ENCODE results near the gene RASIP1. TPM values are rescaled to one million over a fixed set of nuclear protein-coding genes. Genes with fewer than 3 reads are reported as not detected.

Gene RASIP1
- polyA plus RNA-seq, 1 experiment: 0.32 TPM

DNA sequence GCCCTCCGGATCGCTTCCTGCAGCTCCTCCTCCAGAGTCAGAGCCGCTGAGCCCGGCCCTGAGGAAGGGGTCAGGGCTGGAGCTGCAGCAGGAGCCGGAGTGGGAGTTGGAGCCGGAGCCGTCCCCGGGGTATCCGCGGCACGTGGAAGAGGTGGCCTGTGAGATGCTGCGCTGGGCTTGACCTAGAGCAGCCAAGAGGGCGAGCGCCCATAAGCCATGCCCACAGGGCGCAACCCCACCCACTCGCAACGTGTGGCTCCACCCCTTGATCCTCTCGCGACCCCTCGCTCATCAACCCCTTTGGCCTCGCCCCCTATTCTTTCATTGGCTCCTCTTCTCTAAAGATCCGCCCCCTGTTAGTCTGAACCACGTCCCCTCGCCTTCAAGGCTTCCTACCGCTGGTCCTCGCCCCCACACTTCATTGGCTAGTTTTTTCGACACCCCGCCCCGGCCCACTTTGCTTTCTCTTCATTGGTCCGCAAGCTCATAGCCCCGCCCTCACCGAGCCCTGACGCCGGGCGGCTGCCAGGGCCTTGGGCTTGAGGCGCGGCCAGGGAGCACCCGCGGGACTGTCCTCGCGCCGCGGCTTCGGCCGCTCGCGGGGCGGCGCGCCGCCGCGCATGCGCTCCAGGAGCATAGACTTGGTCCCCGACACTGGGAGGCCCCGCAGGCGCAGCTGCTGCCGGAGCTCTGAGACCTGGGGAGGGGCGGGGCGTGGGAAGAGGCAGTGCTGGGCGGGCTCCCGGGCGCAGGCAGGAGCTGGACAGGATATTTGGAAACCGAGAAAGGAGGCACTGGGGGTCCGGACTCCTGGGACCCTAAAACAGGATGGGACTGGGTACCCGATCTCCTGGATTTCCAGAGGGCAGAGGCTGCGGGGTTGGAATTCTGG is 26.3 kb downstream of the RASIP1 start:
- Histone ChIP-seq H3K9me3 (ENCODE audit: control insufficient read depth, insufficient read depth, low read length) (peaks cover 5% of the 10 kb centered on the region), H3K4me3 (ENCODE audit: low read depth, low read length) (peak overlapping the region; percentile 82), H3K27ac (ENCODE audit: low read depth, low read length) (peak overlapping the region; percentile 40), H3K27me3 (ENCODE audit: control insufficient read depth, insufficient read depth, low read length) (no peaks in the 10 kb centered on the region)
- ChIA-PET POLR2A (interaction anchor here (0.6 to 1.5 kb wide), 3 partner anchors 11 to 95 kb away, joined by 3 to 5 read pairs (median 4); partner anchors contain the start of genes FUT2 and SPHK2), CTCF (interaction anchor here (1.4 to 2.1 kb wide), 2 partner anchors 14 to 38 kb away, joined by 4 to 7 read pairs; no protein-coding TSS in a partner anchor)
- TF ChIP-seq CTCF (IDR thresholded peaks at IDR 0.05; ENCODE audit: low read depth, low read length): no peak
- peak; percentile 99 for DNase-seq (ENCODE audit: low read depth, low spot score)

DNA sequence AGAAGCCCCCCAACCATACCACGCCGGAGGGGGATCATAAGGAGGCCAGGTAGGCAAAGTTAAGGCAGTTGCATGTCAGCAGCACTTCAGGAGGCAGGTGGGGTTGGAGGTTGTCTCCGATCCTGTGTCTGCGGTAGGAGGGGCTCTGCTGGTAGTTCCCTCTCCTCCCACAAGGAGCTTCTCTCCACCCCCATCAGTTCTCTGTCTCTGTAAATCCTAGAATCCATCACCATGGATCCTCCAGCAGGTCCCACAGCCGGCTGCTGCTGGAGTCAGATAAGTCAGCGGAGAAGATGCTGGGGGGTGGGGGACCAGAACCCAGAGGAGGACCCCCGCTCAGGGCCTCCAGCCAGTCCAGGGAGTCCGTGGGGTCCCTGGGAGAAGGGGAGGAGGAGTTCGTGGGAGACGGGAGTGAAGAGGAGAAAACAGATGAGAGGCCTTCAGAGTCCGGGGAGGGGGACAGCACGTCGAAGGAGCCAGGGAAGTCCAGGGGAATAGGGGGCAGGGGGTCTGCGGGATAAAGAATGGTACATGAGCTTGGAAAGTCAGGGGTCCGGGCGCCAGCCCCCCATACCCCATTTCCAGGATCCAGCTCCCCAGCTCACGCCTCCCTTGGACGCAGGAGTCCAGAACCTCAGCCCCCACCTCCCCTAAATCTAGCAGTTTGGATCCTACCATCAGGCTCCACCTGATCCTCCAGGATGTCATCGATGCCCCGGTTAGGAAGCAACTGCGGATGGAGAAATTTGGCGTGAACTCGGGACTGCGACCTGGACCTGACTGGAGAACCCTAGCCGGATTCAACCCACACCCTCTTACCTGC is 27.2 kb downstream of the RASIP1 start:
- peak; percentile 48 for TF ChIP-seq CTCF (IDR thresholded peaks at IDR 0.05; ENCODE audit: low read depth, low read length)
- POLR2A ChIA-PET: interaction anchor here (1.5 kb wide), 1 partner anchor 12 kb away, joined by 5 read pairs; no protein-coding TSS in a partner anchor
- Histone ChIP-seq H3K27me3 (ENCODE audit: control insufficient read depth, insufficient read depth, low read length) (no peaks in the 10 kb centered on the region), H3K9me3 (ENCODE audit: control insufficient read depth, insufficient read depth, low read length) (peaks cover 5% of the 10 kb centered on the region), H3K27ac (ENCODE audit: low read depth, low read length) (no peak overlapping the region), H3K4me3 (ENCODE audit: low read depth, low read length) (peak overlapping the region; percentile 82)
- no peak for DNase-seq (ENCODE audit: low read depth, low spot score)
- CTCF ChIA-PET: interaction anchor here (1.4 to 2.1 kb wide), 2 partner anchors 13 to 38 kb away, joined by 4 to 7 read pairs; no protein-coding TSS in a partner anchor

DNA sequence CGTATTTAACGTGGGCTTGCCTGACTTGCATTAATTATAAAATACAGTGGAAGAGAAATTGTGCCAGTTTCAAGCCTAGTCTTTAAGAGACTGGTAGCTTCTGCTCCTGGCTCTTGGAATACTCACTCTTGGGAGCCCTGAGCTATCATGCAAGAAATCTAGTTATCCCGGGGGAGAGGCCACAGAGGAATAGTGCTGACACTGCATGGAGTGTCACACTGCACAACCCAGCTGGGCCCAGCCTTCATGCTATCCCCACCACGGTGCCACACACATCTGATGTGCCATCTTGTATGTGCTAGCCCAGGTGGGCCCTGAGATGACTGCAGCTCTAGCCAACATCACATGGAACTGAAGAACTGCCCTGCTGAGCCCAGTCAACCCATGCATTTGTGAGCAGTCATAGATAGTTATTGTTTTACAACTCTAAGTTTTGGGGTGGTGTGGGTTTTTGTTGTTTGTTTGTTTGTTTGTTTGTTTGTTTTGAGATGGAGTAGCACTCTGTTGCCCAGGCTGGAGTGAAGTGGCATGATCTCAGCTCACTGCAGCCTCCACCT is 29.2 kb downstream of the RASIP1 start:
- CTCF ChIA-PET: interaction anchor here (0.6 kb wide), 1 partner anchor 261 kb away, joined by 3 read pairs; no protein-coding TSS in a partner anchor
- Histone ChIP-seq H3K9me3 (ENCODE audit: control insufficient read depth, insufficient read depth, low read length) (peaks cover 5% of the 10 kb centered on the region), H3K27ac (ENCODE audit: low read depth, low read length) (no peak overlapping the region), H3K27me3 (ENCODE audit: control insufficient read depth, insufficient read depth, low read length) (no peaks in the 10 kb centered on the region), H3K4me3 (ENCODE audit: low read depth, low read length) (no peak overlapping the region)
- no peak for DNase-seq (ENCODE audit: low read depth, low spot score)
- no peak for TF ChIP-seq CTCF (IDR thresholded peaks at IDR 0.05; ENCODE audit: low read depth, low read length)
- POLR2A ChIA-PET: interaction anchor here (0.6 kb wide), 1 partner anchor 15 kb away, joined by 3 read pairs; the partner anchor contains the start of gene FUT2

GRCh38 chr19:48708471-48708870 is 31.9 kb downstream of the RASIP1 start:
- POLR2A ChIA-PET: no interaction called here

More at GRCh38 chr19:48708471-48708870, 31.9 kb downstream of the RASIP1 start:
- CTCF ChIA-PET: no interaction called here
- Histone ChIP-seq H3K9me3 (ENCODE audit: control insufficient read depth, insufficient read depth, low read length) (peaks cover 8% of the 10 kb centered on the region), H3K27me3 (ENCODE audit: control insufficient read depth, insufficient read depth, low read length) (no peaks in the 10 kb centered on the region), H3K27ac (ENCODE audit: low read depth, low read length) (no peak overlapping the region), H3K4me3 (ENCODE audit: low read depth, low read length) (no peak overlapping the region)
- TF ChIP-seq CTCF (IDR thresholded peaks at IDR 0.05; ENCODE audit: low read depth, low read length): no peak
- no peak for DNase-seq (ENCODE audit: low read depth, low spot score)

All from AG04450 (cell line).